ENCODE data around the gene EIF4G3.

The EIF4G3 gene

GRCh38 chr1:21037091-21037490 is 139.6 kb downstream of the EIF4G3 start:
- Mint-ChIP-seq H3K9me3 (peaks cover 4% of the 10 kb centered on the region), H3K27ac (no peak overlapping the region), H3K36me3 (ENCODE audit: low read depth) (peaks cover 39% of the 10 kb centered on the region), H3K4me3 (no peak overlapping the region), H3K27me3 (ENCODE audit: low read depth, poor library complexity) (peaks cover 5% of the 10 kb centered on the region), H3K4me1 (peaks cover 9% of the 10 kb centered on the region)
- no peak for DNase-seq
- TF ChIP-seq, protein P1, sequence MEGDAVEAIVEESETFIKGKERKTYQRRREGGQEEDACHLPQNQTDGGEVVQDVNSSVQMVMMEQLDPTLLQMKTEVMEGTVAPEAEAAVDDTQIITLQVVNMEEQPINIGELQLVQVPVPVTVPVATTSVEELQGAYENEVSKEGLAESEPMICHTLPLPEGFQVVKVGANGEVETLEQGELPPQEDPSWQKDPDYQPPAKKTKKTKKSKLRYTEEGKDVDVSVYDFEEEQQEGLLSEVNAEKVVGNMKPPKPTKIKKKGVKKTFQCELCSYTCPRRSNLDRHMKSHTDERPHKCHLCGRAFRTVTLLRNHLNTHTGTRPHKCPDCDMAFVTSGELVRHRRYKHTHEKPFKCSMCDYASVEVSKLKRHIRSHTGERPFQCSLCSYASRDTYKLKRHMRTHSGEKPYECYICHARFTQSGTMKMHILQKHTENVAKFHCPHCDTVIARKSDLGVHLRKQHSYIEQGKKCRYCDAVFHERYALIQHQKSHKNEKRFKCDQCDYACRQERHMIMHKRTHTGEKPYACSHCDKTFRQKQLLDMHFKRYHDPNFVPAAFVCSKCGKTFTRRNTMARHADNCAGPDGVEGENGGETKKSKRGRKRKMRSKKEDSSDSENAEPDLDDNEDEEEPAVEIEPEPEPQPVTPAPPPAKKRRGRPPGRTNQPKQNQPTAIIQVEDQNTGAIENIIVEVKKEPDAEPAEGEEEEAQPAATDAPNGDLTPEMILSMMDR (IDR thresholded peaks at IDR 0.05) = no peak

- Mint-ChIP-seq H3K27me3 (ENCODE audit: low read depth, poor library complexity) (peaks cover 5% of the 10 kb centered on the region), H3K27ac (no peak overlapping the region), H3K4me1 (no peaks in the 10 kb centered on the region), H3K9me3 (peaks cover 9% of the 10 kb centered on the region), H3K4me3 (no peak overlapping the region), H3K36me3 (ENCODE audit: low read depth) (peaks cover 43% of the 10 kb centered on the region)
- no peak for DNase-seq
- TF ChIP-seq, protein P1 (IDR thresholded peaks at IDR 0.05) = no peak
Observed at GRCh38 chr1:21035794-21036193, 140.9 kb downstream of the EIF4G3 start.

- no peak for DNase-seq
- no peaks in the 10 kb centered on the region for H3K4me1 Mint-ChIP-seq
- TF ChIP-seq, protein P1 (IDR thresholded peaks at IDR 0.05) = no peak
Observed at GRCh38 chr1:21034725-21035628, 141.7 kb downstream of the EIF4G3 start.

GRCh38 chr1:21032741-21033140 is 144.0 kb downstream of the EIF4G3 start:
- Mint-ChIP-seq H3K4me3 (no peak overlapping the region), H3K9me3 (peaks cover 20% of the 10 kb centered on the region), H3K36me3 (ENCODE audit: low read depth) (peaks cover 53% of the 10 kb centered on the region), H3K4me1 (no peaks in the 10 kb centered on the region), H3K27ac (no peak overlapping the region), H3K27me3 (ENCODE audit: low read depth, poor library complexity) (peaks cover 5% of the 10 kb centered on the region)
- TF ChIP-seq, protein P1 (IDR thresholded peaks at IDR 0.05) = no peak
- no peak for DNase-seq

More at GRCh38 chr1:21034725-21035628, 141.7 kb downstream of the EIF4G3 start:
- Mint-ChIP-seq H3K27me3 (ENCODE audit: low read depth, poor library complexity) (peaks cover 5% of the 10 kb centered on the region), H3K36me3 (ENCODE audit: low read depth) (peaks cover 43% of the 10 kb centered on the region), H3K27ac (no peak overlapping the region), H3K4me3 (no peak overlapping the region), H3K9me3 (peaks cover 17% of the 10 kb centered on the region)

- peaks cover under 1% of the 10 kb centered on the region for H3K4me1 Mint-ChIP-seq
- H3K36me3 Mint-ChIP-seq (ENCODE audit: low read depth) = peaks cover 71% of the 10 kb centered on the region
- H3K4me3 Mint-ChIP-seq = no peak overlapping the region
- no peak overlapping the region for H3K27ac Mint-ChIP-seq
- H3K27me3 Mint-ChIP-seq (ENCODE audit: low read depth, poor library complexity) = peaks cover 5% of the 10 kb centered on the region
- TF ChIP-seq, protein P1 (IDR thresholded peaks at IDR 0.05) = no peak
- peaks cover 37% of the 10 kb centered on the region for H3K9me3 Mint-ChIP-seq
- DNase-seq = no peak
Observed at GRCh38 chr1:21030181-21030580, 146.5 kb downstream of the EIF4G3 start.

All from nephron progenitor cell (in vitro differentiated cells).